ENCODE data around the gene TSPAN18.

The TSPAN18 gene

GRCh38 chr11:44711113-44711786, 15.5 kb upstream of the TSPAN18 start:
- Histone ChIP-seq H3K9me3 (ENCODE audit: insufficient read depth, low read length) (peaks cover 13% of the 10 kb centered on the region; the same call in 1 of the 2 replicates), H3K9ac (ENCODE audit: insufficient read length, low read depth) (no peak overlapping the region), H3K4me3 (ENCODE audit: insufficient read length, low read depth) (no peak overlapping the region), H3K4me1 (ENCODE audit: insufficient read depth, insufficient read length) (peaks cover 17% of the 10 kb centered on the region), H3K36me3 (ENCODE audit: insufficient read depth, insufficient read length, low read length) (no peaks in the 10 kb centered on the region), H3K27me3 (ENCODE audit: insufficient read depth, insufficient read length) (no peaks in the 10 kb centered on the region)
- DNase-seq (ENCODE audit: low read depth, low spot score): no peak
- TF ChIP-seq YY1 (IDR thresholded peaks at IDR 0.05; ENCODE audit: insufficient read depth, insufficient read length): no peak

- H3K4me1 ChIP-seq (ENCODE audit: insufficient read depth, insufficient read length): peaks cover 17% of the 10 kb centered on the region
- TF ChIP-seq YY1 (IDR thresholded peaks at IDR 0.05; ENCODE audit: insufficient read depth, insufficient read length): no peak
- no peak for TF ChIP-seq ZNF274 (IDR thresholded peaks at IDR 0.05; ENCODE audit: low read depth, low read length)
- no peak for TF ChIP-seq SUZ12 (IDR thresholded peaks at IDR 0.05; ENCODE audit: extremely low read depth, insufficient read depth, insufficient read length)
- H3K27me3 ChIP-seq (ENCODE audit: insufficient read depth, insufficient read length): no peaks in the 10 kb centered on the region
- H3K9me3 ChIP-seq (ENCODE audit: insufficient read depth, low read length): peaks cover 13% of the 10 kb centered on the region; the same call in 1 of the 2 replicates
- peak overlapping the region; percentile 17 for H3K9ac ChIP-seq (ENCODE audit: insufficient read length, low read depth)
- no peak for DNase-seq (ENCODE audit: low read depth, low spot score)
- H3K4me3 ChIP-seq (ENCODE audit: insufficient read length, low read depth): no peak overlapping the region
- H3K36me3 ChIP-seq (ENCODE audit: insufficient read depth, insufficient read length, low read length): no peaks in the 10 kb centered on the region
Measured at GRCh38 chr11:44711787-44712608, 14.8 kb upstream of the TSPAN18 start.

- TF ChIP-seq YY1 (IDR thresholded peaks at IDR 0.05; ENCODE audit: insufficient read depth, insufficient read length) (no peak), ZNF274 (IDR thresholded peaks at IDR 0.05; ENCODE audit: low read depth, low read length) (no peak), SUZ12 (IDR thresholded peaks at IDR 0.05; ENCODE audit: extremely low read depth, insufficient read depth, insufficient read length) (no peak)
- H3K4me3 ChIP-seq (ENCODE audit: insufficient read length, low read depth): no peak overlapping the region
- H3K4me1 ChIP-seq (ENCODE audit: insufficient read depth, insufficient read length): peaks cover 17% of the 10 kb centered on the region
- no peak for DNase-seq (ENCODE audit: low read depth, low spot score)
- no peaks in the 10 kb centered on the region for H3K36me3 ChIP-seq (ENCODE audit: insufficient read depth, insufficient read length, low read length)
- peaks cover 13% of the 10 kb centered on the region; the same call in 1 of the 2 replicates for H3K9me3 ChIP-seq (ENCODE audit: insufficient read depth, low read length)
- no peaks in the 10 kb centered on the region for H3K27me3 ChIP-seq (ENCODE audit: insufficient read depth, insufficient read length)
- no peak overlapping the region for H3K9ac ChIP-seq (ENCODE audit: insufficient read length, low read depth)
Measured at GRCh38 chr11:44713022-44713421, 13.7 kb upstream of the TSPAN18 start.

GRCh38 chr11:44716256-44716655, 10.5 kb upstream of the TSPAN18 start:
- TF ChIP-seq SUZ12 (IDR thresholded peaks at IDR 0.05; ENCODE audit: extremely low read depth, insufficient read depth, insufficient read length): no peak
- TF ChIP-seq ZNF274 (IDR thresholded peaks at IDR 0.05; ENCODE audit: low read depth, low read length): no peak
- no peak for TF ChIP-seq YY1 (IDR thresholded peaks at IDR 0.05; ENCODE audit: insufficient read depth, insufficient read length)
- no peak overlapping the region for H3K4me3 ChIP-seq (ENCODE audit: insufficient read length, low read depth)
- no peaks in the 10 kb centered on the region for H3K36me3 ChIP-seq (ENCODE audit: insufficient read depth, insufficient read length, low read length)
- peaks cover 12% of the 10 kb centered on the region for H3K4me1 ChIP-seq (ENCODE audit: insufficient read depth, insufficient read length)
- H3K27me3 ChIP-seq (ENCODE audit: insufficient read depth, insufficient read length): peaks cover 3% of the 10 kb centered on the region
- H3K9ac ChIP-seq (ENCODE audit: insufficient read length, low read depth): no peak overlapping the region
- H3K9me3 ChIP-seq (ENCODE audit: insufficient read depth, low read length): no peaks in the 10 kb centered on the region
- DNase-seq (ENCODE audit: low read depth, low spot score): no peak

GRCh38 chr11:44718057-44718456, 8.7 kb upstream of the TSPAN18 start:
- H3K4me1 ChIP-seq (ENCODE audit: insufficient read depth, insufficient read length): peaks cover 8% of the 10 kb centered on the region
- H3K4me3 ChIP-seq (ENCODE audit: insufficient read length, low read depth): no peak overlapping the region
- no peaks in the 10 kb centered on the region for H3K9me3 ChIP-seq (ENCODE audit: insufficient read depth, low read length)
- H3K36me3 ChIP-seq (ENCODE audit: insufficient read depth, insufficient read length, low read length): no peaks in the 10 kb centered on the region
- DNase-seq (ENCODE audit: low read depth, low spot score): no peak
- H3K27me3 ChIP-seq (ENCODE audit: insufficient read depth, insufficient read length): peaks cover 3% of the 10 kb centered on the region
- no peak overlapping the region for H3K9ac ChIP-seq (ENCODE audit: insufficient read length, low read depth)
- TF ChIP-seq SUZ12 (IDR thresholded peaks at IDR 0.05; ENCODE audit: extremely low read depth, insufficient read depth, insufficient read length) (no peak), YY1 (IDR thresholded peaks at IDR 0.05; ENCODE audit: insufficient read depth, insufficient read length) (no peak), ZNF274 (IDR thresholded peaks at IDR 0.05; ENCODE audit: low read depth, low read length) (no peak)

GRCh38 chr11:44718612-44719390, 8.0 kb upstream of the TSPAN18 start:
- Histone ChIP-seq H3K27me3 (ENCODE audit: insufficient read depth, insufficient read length) (peaks cover 7% of the 10 kb centered on the region), H3K9me3 (ENCODE audit: insufficient read depth, low read length) (no peaks in the 10 kb centered on the region), H3K9ac (ENCODE audit: insufficient read length, low read depth) (no peak overlapping the region), H3K36me3 (ENCODE audit: insufficient read depth, insufficient read length, low read length) (no peaks in the 10 kb centered on the region), H3K4me1 (ENCODE audit: insufficient read depth, insufficient read length) (peaks cover 8% of the 10 kb centered on the region), H3K4me3 (ENCODE audit: insufficient read length, low read depth) (no peak overlapping the region)
- no peak for TF ChIP-seq YY1 (IDR thresholded peaks at IDR 0.05; ENCODE audit: insufficient read depth, insufficient read length)
- no peak for TF ChIP-seq SUZ12 (IDR thresholded peaks at IDR 0.05; ENCODE audit: extremely low read depth, insufficient read depth, insufficient read length)
- TF ChIP-seq ZNF274 (IDR thresholded peaks at IDR 0.05; ENCODE audit: low read depth, low read length): no peak
- no peak for DNase-seq (ENCODE audit: low read depth, low spot score)
